ENCODE measurements around the gene MAST2.
A peak's percentile ranks its signal among the peaks of the same experiment; 100 is the strongest.
"Not testable (repeated sequence)": the region's sequence is repeated elsewhere in the genome, so short reads cannot be mapped to it uniquely, and the experiment has no call there.

The MAST2 gene

GRCh38 chr1:45789601-45790000 lies 13.8 kb upstream of the MAST2 start:
- H3K9ac ChIP-seq (ENCODE audit: low read depth in 1 of 2, low read length in 2 of 2) = no peak overlapping the region
- no peak overlapping the region for H3K4me3 ChIP-seq (ENCODE audit: low read length in 2 of 2)
- no peaks in the 10 kb centered on the region for H3K36me3 ChIP-seq (ENCODE audit: control insufficient read depth in 2 of 2, insufficient read depth in 2 of 2, low read length in 2 of 2)
- H3K27me3 ChIP-seq (ENCODE audit: control insufficient read depth in 2 of 2, insufficient read depth in 2 of 2, low read length in 2 of 2) = peaks cover 0 to 2% of the 10 kb centered on the region in 2 donors
- no peaks in the 10 kb centered on the region for H3K4me1 ChIP-seq (ENCODE audit: control insufficient read depth in 2 of 2, insufficient read depth in 2 of 2, low read length in 2 of 2)
- no peak overlapping the region for H3K27ac ChIP-seq (ENCODE audit: low read depth in 2 of 2, low read length in 2 of 2)
- H3K9me3 ChIP-seq (ENCODE audit: control insufficient read depth in 2 of 2, low read length in 2 of 2) = no peaks in the 10 kb centered on the region

- no peaks in the 10 kb centered on the region for H3K4me1 ChIP-seq (ENCODE audit: control insufficient read depth in 2 of 2, insufficient read depth in 2 of 2, low read length in 2 of 2)
- H3K9ac ChIP-seq (ENCODE audit: low read depth in 1 of 2, low read length in 2 of 2) = no peak overlapping the region
- no peak overlapping the region for H3K4me3 ChIP-seq (ENCODE audit: low read length in 2 of 2)
- H3K9me3 ChIP-seq (ENCODE audit: control insufficient read depth in 2 of 2, low read length in 2 of 2) = no peaks in the 10 kb centered on the region
- peaks cover 0 to 2% of the 10 kb centered on the region in 2 donors for H3K27me3 ChIP-seq (ENCODE audit: control insufficient read depth in 2 of 2, insufficient read depth in 2 of 2, low read length in 2 of 2)
- H3K36me3 ChIP-seq (ENCODE audit: control insufficient read depth in 2 of 2, insufficient read depth in 2 of 2, low read length in 2 of 2) = no peaks in the 10 kb centered on the region
- H3K27ac ChIP-seq (ENCODE audit: low read depth in 2 of 2, low read length in 2 of 2) = no peak overlapping the region
Observed at GRCh38 chr1:45792744-45793143, 10.7 kb upstream of the MAST2 start.

DNA sequence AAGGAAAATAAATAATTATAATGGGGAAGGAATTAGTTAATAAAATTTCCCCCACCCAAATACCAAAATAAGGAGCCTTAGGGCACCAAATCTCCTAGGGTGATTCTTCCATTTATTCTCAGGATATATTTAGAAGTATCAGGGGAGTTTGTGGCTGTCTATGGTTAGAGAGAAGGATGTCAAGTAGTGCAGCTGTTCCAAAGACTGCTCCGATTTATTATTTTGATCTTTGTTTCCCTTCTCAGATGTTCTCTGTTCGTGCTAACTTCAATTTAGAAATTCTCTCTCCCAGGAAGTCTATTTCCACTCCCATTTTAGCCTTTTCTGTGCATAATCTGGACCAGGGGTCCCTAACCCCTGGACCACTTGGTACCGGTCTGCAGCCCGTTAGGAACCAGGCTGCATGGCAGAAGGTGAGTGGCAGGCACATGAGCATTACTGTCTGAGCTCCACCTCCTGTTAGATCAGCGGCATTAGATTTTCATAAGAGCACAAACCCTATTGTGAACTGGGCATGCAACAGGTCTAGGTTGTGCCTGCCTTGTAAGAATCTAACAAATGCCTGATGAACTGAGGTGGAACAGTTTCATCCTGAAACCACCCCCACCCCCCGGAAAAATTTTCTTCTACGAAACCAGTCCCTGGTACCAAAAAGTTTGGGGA lies 9.3 kb upstream of the MAST2 start:
- Histone ChIP-seq H3K4me1 (ENCODE audit: control insufficient read depth in 2 of 2, insufficient read depth in 2 of 2, low read length in 2 of 2) (no peaks in the 10 kb centered on the region), H3K27me3 (ENCODE audit: control insufficient read depth in 2 of 2, insufficient read depth in 2 of 2, low read length in 2 of 2) (peaks cover 0 to 2% of the 10 kb centered on the region in 2 donors), H3K36me3 (ENCODE audit: control insufficient read depth in 2 of 2, insufficient read depth in 2 of 2, low read length in 2 of 2) (no peaks in the 10 kb centered on the region)

GRCh38 chr1:45796381-45796780 lies 7.0 kb upstream of the MAST2 start:
- H3K4me1 ChIP-seq (ENCODE audit: control insufficient read depth in 2 of 2, insufficient read depth in 2 of 2, low read length in 2 of 2) = no peaks in the 10 kb centered on the region
- H3K27ac ChIP-seq (ENCODE audit: low read depth in 2 of 2, low read length in 2 of 2) = no peak overlapping the region
- no peak overlapping the region for H3K4me3 ChIP-seq (ENCODE audit: low read length in 2 of 2)
- no peaks in the 10 kb centered on the region for H3K36me3 ChIP-seq (ENCODE audit: control insufficient read depth in 2 of 2, insufficient read depth in 2 of 2, low read length in 2 of 2)
- no peaks in the 10 kb centered on the region for H3K9me3 ChIP-seq (ENCODE audit: control insufficient read depth in 2 of 2, low read length in 2 of 2)
- H3K27me3 ChIP-seq (ENCODE audit: control insufficient read depth in 2 of 2, insufficient read depth in 2 of 2, low read length in 2 of 2) = peaks cover 0 to 2% of the 10 kb centered on the region in 2 donors
- no peak overlapping the region for H3K9ac ChIP-seq (ENCODE audit: low read depth in 1 of 2, low read length in 2 of 2)

More for the DNA sequence above, 9.3 kb upstream of the MAST2 start:
- Histone ChIP-seq H3K9me3 (ENCODE audit: control insufficient read depth in 2 of 2, low read length in 2 of 2) (no peaks in the 10 kb centered on the region), H3K4me3 (ENCODE audit: low read length in 2 of 2) (no peak overlapping the region), H3K27ac (ENCODE audit: low read depth in 2 of 2, low read length in 2 of 2) (no peak overlapping the region), H3K9ac (ENCODE audit: low read depth in 1 of 2, low read length in 2 of 2) (no peak overlapping the region)

DNA sequence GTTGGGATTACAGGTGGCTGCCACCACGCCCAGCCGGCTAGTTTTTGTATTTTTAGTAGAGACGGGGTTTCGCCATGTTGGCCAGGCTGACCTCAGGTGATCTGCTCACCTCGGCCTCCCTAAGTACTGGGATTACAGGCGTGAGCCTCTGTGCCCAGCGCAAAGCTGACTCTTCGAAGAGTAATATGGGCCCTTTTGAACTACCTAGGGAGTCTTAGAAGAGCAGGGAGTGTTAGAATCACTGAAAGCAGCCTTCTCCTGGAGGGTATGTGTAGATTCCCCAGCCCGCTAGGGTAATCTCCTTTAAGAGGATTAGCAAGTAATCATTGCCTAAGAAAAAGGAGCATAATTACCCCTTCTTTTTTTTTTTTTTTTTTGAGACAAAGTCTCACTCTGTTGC lies 6.5 kb upstream of the MAST2 start:
- H3K4me3 ChIP-seq (ENCODE audit: low read length in 2 of 2) = no peak overlapping the region
- H3K9ac ChIP-seq (ENCODE audit: low read depth in 1 of 2, low read length in 2 of 2) = no peak overlapping the region
- H3K27ac ChIP-seq (ENCODE audit: low read depth in 2 of 2, low read length in 2 of 2) = no peak overlapping the region
- H3K9me3 ChIP-seq (ENCODE audit: control insufficient read depth in 2 of 2, low read length in 2 of 2) = no peaks in the 10 kb centered on the region
- H3K36me3 ChIP-seq (ENCODE audit: control insufficient read depth in 2 of 2, insufficient read depth in 2 of 2, low read length in 2 of 2) = no peaks in the 10 kb centered on the region
- peaks cover 0 to 2% of the 10 kb centered on the region in 2 donors for H3K27me3 ChIP-seq (ENCODE audit: control insufficient read depth in 2 of 2, insufficient read depth in 2 of 2, low read length in 2 of 2)
- no peaks in the 10 kb centered on the region for H3K4me1 ChIP-seq (ENCODE audit: control insufficient read depth in 2 of 2, insufficient read depth in 2 of 2, low read length in 2 of 2)

DNA sequence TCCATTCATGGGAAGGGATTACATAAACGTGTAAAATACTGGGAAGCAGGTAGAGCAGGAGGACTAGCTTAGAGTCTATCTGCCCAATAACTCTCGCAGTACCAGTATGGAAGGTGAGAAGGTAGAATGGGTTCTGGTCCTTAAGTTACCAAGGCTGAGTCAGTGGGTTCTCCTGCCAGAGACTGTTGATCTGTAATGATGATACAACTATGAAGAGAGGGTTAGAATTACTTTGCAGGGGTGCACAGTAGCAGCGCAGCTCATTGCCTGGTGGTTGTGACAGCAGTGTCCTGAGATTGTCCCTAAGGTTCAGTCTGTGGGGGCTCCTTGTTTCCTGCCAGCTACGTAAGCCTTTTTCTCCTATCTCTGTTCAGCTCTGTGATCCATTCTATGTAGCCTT lies 2.5 kb upstream of the MAST2 start:
- H3K4me3 ChIP-seq (ENCODE audit: low read length in 2 of 2) = no peak overlapping the region
- peaks cover 10 to 24% of the 10 kb centered on the region in 2 donors for H3K4me1 ChIP-seq (ENCODE audit: control insufficient read depth in 2 of 2, insufficient read depth in 2 of 2, low read length in 2 of 2)
- H3K27me3 ChIP-seq (ENCODE audit: control insufficient read depth in 2 of 2, insufficient read depth in 2 of 2, low read length in 2 of 2) = no peaks in the 10 kb centered on the region
- no peak overlapping the region for H3K9ac ChIP-seq (ENCODE audit: low read depth in 1 of 2, low read length in 2 of 2)
- H3K27ac ChIP-seq (ENCODE audit: low read depth in 2 of 2, low read length in 2 of 2) = no peak overlapping the region
- no peaks in the 10 kb centered on the region for H3K36me3 ChIP-seq (ENCODE audit: control insufficient read depth in 2 of 2, insufficient read depth in 2 of 2, low read length in 2 of 2)
- H3K9me3 ChIP-seq (ENCODE audit: control insufficient read depth in 2 of 2, low read length in 2 of 2) = no peaks in the 10 kb centered on the region

GRCh38 chr1:45802343-45803298 lies 791 bp upstream of the MAST2 start:
- H3K9ac ChIP-seq (ENCODE audit: low read depth in 1 of 2, low read length in 2 of 2) = peak overlapping the region; percentile 37 to 58
- H3K9me3 ChIP-seq (ENCODE audit: control insufficient read depth in 2 of 2, low read length in 2 of 2) = no peaks in the 10 kb centered on the region
- peak overlapping the region; percentile 57 to 78 for H3K4me3 ChIP-seq (ENCODE audit: low read length in 2 of 2)
- no peaks in the 10 kb centered on the region for H3K27me3 ChIP-seq (ENCODE audit: control insufficient read depth in 2 of 2, insufficient read depth in 2 of 2, low read length in 2 of 2)
- H3K4me1 ChIP-seq (ENCODE audit: control insufficient read depth in 2 of 2, insufficient read depth in 2 of 2, low read length in 2 of 2) = peaks cover 10 to 24% of the 10 kb centered on the region in 2 donors
- peak overlapping the region; percentile 69 to 78 for H3K27ac ChIP-seq (ENCODE audit: low read depth in 2 of 2, low read length in 2 of 2)
- H3K36me3 ChIP-seq (ENCODE audit: control insufficient read depth in 2 of 2, insufficient read depth in 2 of 2, low read length in 2 of 2) = no peaks in the 10 kb centered on the region

GRCh38 chr1:45803781-45804668 lies 613 bp downstream of the MAST2 start:
- not testable (repeated sequence) for H3K36me3 ChIP-seq (ENCODE audit: control insufficient read depth in 2 of 2, insufficient read depth in 2 of 2, low read length in 2 of 2); H3K27me3 ChIP-seq (ENCODE audit: control insufficient read depth in 2 of 2, insufficient read depth in 2 of 2, low read length in 2 of 2); H3K9me3 ChIP-seq (ENCODE audit: control insufficient read depth in 2 of 2, low read length in 2 of 2)
- peak overlapping the region; percentile 77 to 78 for H3K4me3 ChIP-seq (ENCODE audit: low read length in 2 of 2)
- peak overlapping the region; percentile 41 to 61 for H3K27ac ChIP-seq (ENCODE audit: low read depth in 2 of 2, low read length in 2 of 2)
- peak overlapping the region; percentile 64 to 68 for H3K9ac ChIP-seq (ENCODE audit: low read depth in 1 of 2, low read length in 2 of 2)
- H3K4me1 ChIP-seq (ENCODE audit: control insufficient read depth in 2 of 2, insufficient read depth in 2 of 2, low read length in 2 of 2) = peaks cover 10 to 24% of the 10 kb centered on the region in 2 donors

- Histone ChIP-seq H3K36me3 (ENCODE audit: control insufficient read depth in 2 of 2, insufficient read depth in 2 of 2, low read length in 2 of 2) (peaks cover 0 to 5% of the 10 kb centered on the region in 2 donors), H3K9ac (ENCODE audit: low read depth in 1 of 2, low read length in 2 of 2) (peak overlapping the region; percentile 35 to 64), H3K27ac (ENCODE audit: low read depth in 2 of 2, low read length in 2 of 2) (no peak overlapping the region), H3K9me3 (ENCODE audit: control insufficient read depth in 2 of 2, low read length in 2 of 2) (no peaks in the 10 kb centered on the region), H3K4me3 (ENCODE audit: low read length in 2 of 2) (peak overlapping the region; percentile 77 to 78), H3K4me1 (ENCODE audit: control insufficient read depth in 2 of 2, insufficient read depth in 2 of 2, low read length in 2 of 2) (peaks cover 10 to 24% of the 10 kb centered on the region in 2 donors), H3K27me3 (ENCODE audit: control insufficient read depth in 2 of 2, insufficient read depth in 2 of 2, low read length in 2 of 2) (no peaks in the 10 kb centered on the region)
Observed at GRCh38 chr1:45804669-45804969, 1.2 kb downstream of the MAST2 start.

Measured in mucosa of rectum (tissue), 2 donors.